Prostate gland (tissue), 2 donors: ENCODE data around the gene TGFB1.

ENCODE experiments used
- CTCF ChIP-seq, 4 experiments: fragments of 200-600 bp in 2 of 4; fragments of 450-650 bp in 2 of 4; sonication (generic) in 2 of 4; IDR thresholded peaks; 1 replicate in 3 of 4; 2 replicates in 1 of 4; pipeline ENCODE4 v1.5.1; 2016 to 2019; ENCODE audit warnings: antibody characterized with exemption in 4 of 4, mild to moderate bottlenecking in 2 of 4, moderate library complexity in 2 of 4
- POLR2A ChIP-seq: fragments of 450-650 bp; IDR thresholded peaks from one replicate; pipeline ENCODE4 v1.6.1; 2016; ENCODE audit warnings: antibody characterized with exemption, mild to moderate bottlenecking

- TF ChIP-seq POLR2A (no peak), CTCF (IDR thresholded peaks at IDR 0.05) (no peak)
These were observed 6.0 kb upstream of the TGFB1 start for GRCh38 chr19:41359741-41360140.
